Measurements from ENCODE around the gene CADPS.

DNA sequence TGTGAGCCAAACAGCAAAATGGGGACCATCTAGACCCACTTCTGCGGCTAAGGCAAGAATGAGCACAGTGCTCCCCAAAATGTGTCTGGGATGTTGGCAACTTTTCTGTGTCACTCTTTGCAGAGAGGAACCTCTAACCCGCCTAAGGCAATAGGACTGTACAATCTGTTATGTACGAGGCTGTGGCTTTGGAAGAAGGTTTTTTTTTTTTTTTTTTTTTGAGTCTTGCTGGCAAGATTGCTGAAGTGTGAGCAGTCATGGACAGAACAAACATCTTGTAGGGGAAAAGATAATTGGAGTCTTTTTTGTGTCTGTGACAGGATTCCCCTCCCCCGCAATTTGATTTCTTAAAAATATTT lies 509.1 kb downstream of the CADPS start:
- TF ChIP-seq, protein P1, sequence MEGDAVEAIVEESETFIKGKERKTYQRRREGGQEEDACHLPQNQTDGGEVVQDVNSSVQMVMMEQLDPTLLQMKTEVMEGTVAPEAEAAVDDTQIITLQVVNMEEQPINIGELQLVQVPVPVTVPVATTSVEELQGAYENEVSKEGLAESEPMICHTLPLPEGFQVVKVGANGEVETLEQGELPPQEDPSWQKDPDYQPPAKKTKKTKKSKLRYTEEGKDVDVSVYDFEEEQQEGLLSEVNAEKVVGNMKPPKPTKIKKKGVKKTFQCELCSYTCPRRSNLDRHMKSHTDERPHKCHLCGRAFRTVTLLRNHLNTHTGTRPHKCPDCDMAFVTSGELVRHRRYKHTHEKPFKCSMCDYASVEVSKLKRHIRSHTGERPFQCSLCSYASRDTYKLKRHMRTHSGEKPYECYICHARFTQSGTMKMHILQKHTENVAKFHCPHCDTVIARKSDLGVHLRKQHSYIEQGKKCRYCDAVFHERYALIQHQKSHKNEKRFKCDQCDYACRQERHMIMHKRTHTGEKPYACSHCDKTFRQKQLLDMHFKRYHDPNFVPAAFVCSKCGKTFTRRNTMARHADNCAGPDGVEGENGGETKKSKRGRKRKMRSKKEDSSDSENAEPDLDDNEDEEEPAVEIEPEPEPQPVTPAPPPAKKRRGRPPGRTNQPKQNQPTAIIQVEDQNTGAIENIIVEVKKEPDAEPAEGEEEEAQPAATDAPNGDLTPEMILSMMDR (IDR thresholded peaks at IDR 0.05): no peak
- TF ChIP-seq GABPA (IDR thresholded peaks at IDR 0.05; ENCODE audit: low read depth): no peak
- TF ChIP-seq RFX5 (IDR thresholded peaks at IDR 0.05; ENCODE audit: low read length): no peak
- no peak for TF ChIP-seq YY1 (IDR thresholded peaks at IDR 0.05; ENCODE audit: low read depth)
- TF ChIP-seq, protein P2, sequence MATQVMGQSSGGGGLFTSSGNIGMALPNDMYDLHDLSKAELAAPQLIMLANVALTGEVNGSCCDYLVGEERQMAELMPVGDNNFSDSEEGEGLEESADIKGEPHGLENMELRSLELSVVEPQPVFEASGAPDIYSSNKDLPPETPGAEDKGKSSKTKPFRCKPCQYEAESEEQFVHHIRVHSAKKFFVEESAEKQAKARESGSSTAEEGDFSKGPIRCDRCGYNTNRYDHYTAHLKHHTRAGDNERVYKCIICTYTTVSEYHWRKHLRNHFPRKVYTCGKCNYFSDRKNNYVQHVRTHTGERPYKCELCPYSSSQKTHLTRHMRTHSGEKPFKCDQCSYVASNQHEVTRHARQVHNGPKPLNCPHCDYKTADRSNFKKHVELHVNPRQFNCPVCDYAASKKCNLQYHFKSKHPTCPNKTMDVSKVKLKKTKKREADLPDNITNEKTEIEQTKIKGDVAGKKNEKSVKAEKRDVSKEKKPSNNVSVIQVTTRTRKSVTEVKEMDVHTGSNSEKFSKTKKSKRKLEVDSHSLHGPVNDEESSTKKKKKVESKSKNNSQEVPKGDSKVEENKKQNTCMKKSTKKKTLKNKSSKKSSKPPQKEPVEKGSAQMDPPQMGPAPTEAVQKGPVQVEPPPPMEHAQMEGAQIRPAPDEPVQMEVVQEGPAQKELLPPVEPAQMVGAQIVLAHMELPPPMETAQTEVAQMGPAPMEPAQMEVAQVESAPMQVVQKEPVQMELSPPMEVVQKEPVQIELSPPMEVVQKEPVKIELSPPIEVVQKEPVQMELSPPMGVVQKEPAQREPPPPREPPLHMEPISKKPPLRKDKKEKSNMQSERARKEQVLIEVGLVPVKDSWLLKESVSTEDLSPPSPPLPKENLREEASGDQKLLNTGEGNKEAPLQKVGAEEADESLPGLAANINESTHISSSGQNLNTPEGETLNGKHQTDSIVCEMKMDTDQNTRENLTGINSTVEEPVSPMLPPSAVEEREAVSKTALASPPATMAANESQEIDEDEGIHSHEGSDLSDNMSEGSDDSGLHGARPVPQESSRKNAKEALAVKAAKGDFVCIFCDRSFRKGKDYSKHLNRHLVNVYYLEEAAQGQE (IDR thresholded peaks at IDR 0.05; ENCODE audit: low read depth, low read length): no peak
- TF ChIP-seq TEAD4 (IDR thresholded peaks at IDR 0.05; ENCODE audit: borderline replicate concordance, insufficient read depth): no peak
- no peak for TF ChIP-seq EP300 (IDR thresholded peaks at IDR 0.05; ENCODE audit: borderline replicate concordance in 1 of 2, low read depth in 1 of 2, low read length in 1 of 2)
- TF ChIP-seq POLR2AphosphoS5 (IDR thresholded peaks at IDR 0.05; ENCODE audit: low read depth, low read length): no peak
- no peak for TF ChIP-seq NRF1 (IDR thresholded peaks at IDR 0.05; ENCODE audit: low read depth, low read length)
- TF ChIP-seq FOXM1 (IDR thresholded peaks at IDR 0.05; ENCODE audit: low read depth): no peak

Measured in SK-N-SH (cell line).